22Rv1 (cell line): ENCODE measurements around the gene BORCS5.

ENCODE experiments used
- H3K27ac ChIP-seq: fragments of 450-650 bp; 2 replicates; pipeline ENCODE4 v1.5.1; 2017
- CTCF ChIP-seq: fragments of 450-650 bp; IDR thresholded peaks from 2 replicates; pipeline ENCODE4 v1.5.1; 2017; ENCODE audit warnings: mild to moderate bottlenecking
- ZFX ChIP-seq: fragments of 450-650 bp; IDR thresholded peaks from 2 replicates; pipeline ENCODE4 v1.6.1; 2017; ENCODE audit warnings: antibody characterized with exemption, borderline replicate concordance

BORCS5 gene

GRCh38 chr12:12338527-12339168, 18.2 kb upstream of the BORCS5 start:
- no peak for TF ChIP-seq ZFX
- no peak for TF ChIP-seq CTCF
- H3K27ac ChIP-seq: no peak overlapping the region

- peak within 1 kb of the TSS; percentile 83 for H3K27ac ChIP-seq
- peak; percentile 58 for TF ChIP-seq CTCF
- TF ChIP-seq ZFX: no peak
Observed at GRCh38 chr12:12349711-12350665, 6.9 kb upstream of the BORCS5 start, which contains the start of gene MANSC1. TSS of gene MANSC1 (minus strand) at chr12:12350242. CDS start at chr12:12343314, 6,928 bp downstream.

- TF ChIP-seq CTCF (no peak), ZFX (no peak)
- peak overlapping the region; percentile 83 for H3K27ac ChIP-seq
Observed at GRCh38 chr12:12350868-12351463, 5.9 kb upstream of the BORCS5 start.

- peak overlapping the region; percentile 83 for H3K27ac ChIP-seq
Observed at GRCh38 chr12:12351468-12352185, 5.3 kb upstream of the BORCS5 start.

GRCh38 chr12:12353276-12353675, 3.6 kb upstream of the BORCS5 start:
- H3K27ac ChIP-seq: no peak overlapping the region
- TF ChIP-seq ZFX: no peak
- no peak for TF ChIP-seq CTCF

DNA sequence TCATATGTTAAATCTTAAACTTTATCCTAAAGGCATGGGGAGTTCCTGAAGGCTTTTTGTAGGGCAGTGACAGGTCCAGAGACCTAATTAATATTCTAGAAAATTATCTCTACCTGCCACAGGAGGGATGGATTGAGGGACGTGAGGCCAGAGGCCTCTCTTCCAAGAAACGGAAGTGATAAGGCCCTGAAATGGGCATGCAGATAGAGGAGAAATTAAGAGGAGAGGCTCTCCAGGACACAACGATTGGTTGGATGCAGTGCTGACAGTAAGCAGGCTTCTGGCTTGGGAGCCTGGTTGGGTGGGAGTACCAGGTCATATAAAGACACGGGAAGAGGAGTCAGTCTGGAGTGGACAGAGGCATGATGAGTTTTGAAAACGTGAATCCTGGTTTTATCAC, 3.1 kb upstream of the BORCS5 start:
- H3K27ac ChIP-seq: no peak overlapping the region
- no peak for TF ChIP-seq CTCF
- no peak for TF ChIP-seq ZFX

DNA sequence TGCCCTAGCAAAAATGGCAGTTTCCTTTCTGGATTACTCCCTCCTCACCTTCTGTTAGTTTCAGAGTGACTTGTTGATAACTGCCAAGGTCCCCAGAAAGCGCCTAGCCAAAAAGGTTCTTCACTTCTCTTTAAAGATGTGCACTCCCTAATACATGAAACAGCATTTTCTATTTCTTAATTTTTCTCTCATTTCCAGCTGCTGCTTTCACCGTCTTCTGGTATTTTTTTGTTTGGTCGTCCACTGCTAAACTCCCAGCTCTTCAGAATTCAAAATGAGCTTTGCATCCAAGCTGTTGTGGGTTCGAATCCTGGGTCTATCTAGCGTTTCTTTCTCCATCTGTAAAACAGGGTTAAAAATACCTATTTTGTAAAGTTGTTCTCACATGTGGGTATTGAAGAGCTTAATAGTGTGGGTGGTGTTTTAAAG, 397 bp upstream of the BORCS5 start:
- TF ChIP-seq CTCF (no peak), ZFX (no peak)
- peak overlapping the region; percentile 92 for H3K27ac ChIP-seq
